ENCODE results near the gene HDAC1.
"Not testable (repeated sequence)": the region's sequence is repeated elsewhere in the genome, so short reads cannot be mapped to it uniquely, and the experiment has no call there.

HDAC1 gene

GRCh38 chr1:32353886-32354570 lies 62.1 kb downstream of the HDAC1 start:
- Histone ChIP-seq H3K27me3 (ENCODE audit: insufficient read depth, low read depth) (no peaks in the 10 kb centered on the region), H3K79me2 (ENCODE audit: insufficient read depth, low read depth) (no peaks in the 10 kb centered on the region), H3K4me3 (IDR thresholded peaks at IDR 0.05; ENCODE audit: insufficient read depth, low read depth, low read length) (no peak overlapping the region), H3K4me2 (no peak overlapping the region), H3K9ac (no peak overlapping the region), H4K20me1 (ENCODE audit: insufficient read depth) (no peaks in the 10 kb centered on the region), H3K27ac (no peak overlapping the region), H3K36me3 (ENCODE audit: insufficient read depth) (no peaks in the 10 kb centered on the region), H2AFZ (ENCODE audit: low read depth) (no peak overlapping the region), H3K4me1 (ENCODE audit: low read depth, poor library complexity, severe bottlenecking) (peaks cover 13% of the 10 kb centered on the region)
- TF ChIP-seq, protein P1, sequence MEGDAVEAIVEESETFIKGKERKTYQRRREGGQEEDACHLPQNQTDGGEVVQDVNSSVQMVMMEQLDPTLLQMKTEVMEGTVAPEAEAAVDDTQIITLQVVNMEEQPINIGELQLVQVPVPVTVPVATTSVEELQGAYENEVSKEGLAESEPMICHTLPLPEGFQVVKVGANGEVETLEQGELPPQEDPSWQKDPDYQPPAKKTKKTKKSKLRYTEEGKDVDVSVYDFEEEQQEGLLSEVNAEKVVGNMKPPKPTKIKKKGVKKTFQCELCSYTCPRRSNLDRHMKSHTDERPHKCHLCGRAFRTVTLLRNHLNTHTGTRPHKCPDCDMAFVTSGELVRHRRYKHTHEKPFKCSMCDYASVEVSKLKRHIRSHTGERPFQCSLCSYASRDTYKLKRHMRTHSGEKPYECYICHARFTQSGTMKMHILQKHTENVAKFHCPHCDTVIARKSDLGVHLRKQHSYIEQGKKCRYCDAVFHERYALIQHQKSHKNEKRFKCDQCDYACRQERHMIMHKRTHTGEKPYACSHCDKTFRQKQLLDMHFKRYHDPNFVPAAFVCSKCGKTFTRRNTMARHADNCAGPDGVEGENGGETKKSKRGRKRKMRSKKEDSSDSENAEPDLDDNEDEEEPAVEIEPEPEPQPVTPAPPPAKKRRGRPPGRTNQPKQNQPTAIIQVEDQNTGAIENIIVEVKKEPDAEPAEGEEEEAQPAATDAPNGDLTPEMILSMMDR (conservative IDR thresholded peaks at IDR 0.05; ENCODE audit: low read depth, low read length): no peak

DNA sequence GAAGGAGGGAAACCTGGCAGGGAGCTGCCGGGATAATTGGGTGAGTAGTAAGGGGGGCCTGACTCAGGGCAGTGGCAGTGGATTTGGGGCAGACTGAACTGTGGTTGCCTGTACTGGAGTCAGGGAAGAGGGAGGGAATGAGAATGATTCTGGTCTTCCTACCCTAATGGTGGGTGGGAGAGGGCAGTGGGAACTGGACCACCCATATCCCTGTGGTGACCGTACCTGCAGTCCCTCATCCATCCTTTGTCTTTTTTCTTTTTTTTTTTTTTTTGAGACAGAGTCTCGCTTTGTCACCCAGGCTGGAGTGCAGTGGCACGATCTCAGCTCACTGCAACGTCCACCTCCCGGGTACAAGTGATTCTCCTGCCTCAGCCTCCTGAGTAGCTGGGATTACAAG lies 63.9 kb downstream of the HDAC1 start:
- not testable (repeated sequence) for H4K20me1 ChIP-seq (ENCODE audit: insufficient read depth); H3K4me1 ChIP-seq (ENCODE audit: low read depth, poor library complexity, severe bottlenecking); H2AFZ ChIP-seq (ENCODE audit: low read depth); H3K27me3 ChIP-seq (ENCODE audit: insufficient read depth, low read depth); H3K4me2 ChIP-seq; H3K79me2 ChIP-seq (ENCODE audit: insufficient read depth, low read depth); H3K27ac ChIP-seq; H3K36me3 ChIP-seq (ENCODE audit: insufficient read depth); H3K9ac ChIP-seq; H3K4me3 ChIP-seq (IDR thresholded peaks at IDR 0.05; ENCODE audit: insufficient read depth, low read depth, low read length)

DNA sequence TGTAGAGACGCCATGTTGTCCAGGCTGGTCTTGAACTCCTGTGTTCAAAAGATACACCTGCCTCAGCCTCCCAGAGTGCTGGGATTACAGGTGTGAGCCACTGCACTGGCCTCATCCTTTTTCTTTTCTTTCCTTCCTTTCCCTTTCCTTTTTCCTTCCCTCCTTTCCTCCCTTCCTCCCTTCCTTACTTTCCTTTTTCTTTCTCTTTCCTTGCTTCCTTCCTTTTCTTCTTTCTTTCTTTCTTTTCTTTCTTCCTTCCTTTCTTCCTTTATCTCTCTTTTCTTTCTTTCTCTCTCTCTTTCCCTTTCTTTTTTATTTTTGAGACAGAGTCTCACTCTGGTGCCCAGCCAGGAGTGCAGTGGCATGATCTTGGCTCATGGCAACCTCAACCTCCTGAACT lies 64.6 kb downstream of the HDAC1 start:
- H3K79me2 ChIP-seq (ENCODE audit: insufficient read depth, low read depth): no peaks in the 10 kb centered on the region
- no peak overlapping the region for H3K9ac ChIP-seq
- no peak overlapping the region for H3K27ac ChIP-seq
- H3K27me3 ChIP-seq (ENCODE audit: insufficient read depth, low read depth): no peaks in the 10 kb centered on the region
- H3K4me3 ChIP-seq (IDR thresholded peaks at IDR 0.05; ENCODE audit: insufficient read depth, low read depth, low read length): no peak overlapping the region
- H4K20me1 ChIP-seq (ENCODE audit: insufficient read depth): no peaks in the 10 kb centered on the region
- no peak overlapping the region for H2AFZ ChIP-seq (ENCODE audit: low read depth)
- peaks cover 5% of the 10 kb centered on the region for H3K4me1 ChIP-seq (ENCODE audit: low read depth, poor library complexity, severe bottlenecking)
- TF ChIP-seq, protein P1 (conservative IDR thresholded peaks at IDR 0.05; ENCODE audit: low read depth, low read length): no peak
- no peaks in the 10 kb centered on the region for H3K36me3 ChIP-seq (ENCODE audit: insufficient read depth)
- no peak overlapping the region for H3K4me2 ChIP-seq

DNA sequence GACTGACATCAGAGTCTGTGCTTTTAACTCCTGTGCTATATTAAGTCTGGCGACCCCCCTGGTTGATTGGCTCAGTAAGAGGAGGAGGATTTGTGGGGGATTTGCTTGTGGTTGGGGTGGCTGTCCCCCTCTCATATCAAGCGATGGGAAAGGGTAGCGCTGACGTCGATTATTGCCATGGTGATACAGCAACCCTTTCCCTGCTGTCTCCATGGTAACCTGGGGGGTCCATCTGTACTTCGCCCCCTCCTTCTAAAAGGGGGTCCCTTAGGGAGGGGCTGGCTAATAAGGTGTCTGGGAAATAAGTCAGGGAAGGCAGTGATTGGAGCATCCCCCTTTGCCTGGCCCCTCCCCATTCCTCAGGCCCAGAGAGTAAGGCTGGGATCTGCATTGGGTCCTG lies 65.7 kb downstream of the HDAC1 start:
- Histone ChIP-seq H3K9ac (no peak overlapping the region), H4K20me1 (ENCODE audit: insufficient read depth) (no peaks in the 10 kb centered on the region), H3K79me2 (ENCODE audit: insufficient read depth, low read depth) (no peaks in the 10 kb centered on the region), H3K36me3 (ENCODE audit: insufficient read depth) (no peaks in the 10 kb centered on the region), H3K4me3 (IDR thresholded peaks at IDR 0.05; ENCODE audit: insufficient read depth, low read depth, low read length) (no peak overlapping the region), H3K4me1 (ENCODE audit: low read depth, poor library complexity, severe bottlenecking) (no peaks in the 10 kb centered on the region), H3K4me2 (no peak overlapping the region), H3K27me3 (ENCODE audit: insufficient read depth, low read depth) (no peaks in the 10 kb centered on the region), H3K27ac (no peak overlapping the region), H2AFZ (ENCODE audit: low read depth) (no peak overlapping the region)
- TF ChIP-seq, protein P1 (conservative IDR thresholded peaks at IDR 0.05; ENCODE audit: low read depth, low read length): no peak

GRCh38 chr1:32358435-32358834 lies 66.6 kb downstream of the HDAC1 start:
- Histone ChIP-seq H3K4me2 (no peak overlapping the region), H3K9ac (no peak overlapping the region), H3K27ac (no peak overlapping the region), H4K20me1 (ENCODE audit: insufficient read depth) (no peaks in the 10 kb centered on the region), H3K4me1 (ENCODE audit: low read depth, poor library complexity, severe bottlenecking) (no peaks in the 10 kb centered on the region), H3K79me2 (ENCODE audit: insufficient read depth, low read depth) (no peaks in the 10 kb centered on the region), H3K4me3 (IDR thresholded peaks at IDR 0.05; ENCODE audit: insufficient read depth, low read depth, low read length) (no peak overlapping the region), H2AFZ (ENCODE audit: low read depth) (no peak overlapping the region), H3K27me3 (ENCODE audit: insufficient read depth, low read depth) (no peaks in the 10 kb centered on the region), H3K36me3 (ENCODE audit: insufficient read depth) (no peaks in the 10 kb centered on the region)
- TF ChIP-seq, protein P1 (conservative IDR thresholded peaks at IDR 0.05; ENCODE audit: low read depth, low read length): no peak

Measured in KMS-11 (cell line).